Fibroblast of skin of back (primary cell): Measurements from ENCODE around the gene CCDC33. TPM values are rescaled to one million over a fixed set of nuclear protein-coding genes. Genes with fewer than 3 reads are reported as not detected.

ENCODE experiments used
- DNase-seq: peaks from one replicate; pipeline ENCODE4 v3.0.0-alpha.2; 2013
- polyA plus RNA-seq, 2 experiments: library from polyadenylated mRNA; unstranded; fragments of 120-200 nt; gene quantifications; one replicate each; pipeline ENCODE4 v1.2.1, GENCODE V29; 2013; ENCODE audit not compliant: insufficient read length in 2 of 2

CCDC33 gene
- not detected for polyA plus RNA-seq (2013, experiment 1 of 2; ENCODE audit: insufficient read length)
- not detected for polyA plus RNA-seq (2013, experiment 2 of 2; ENCODE audit: insufficient read length)

- no peak for DNase-seq
Measured at GRCh38 chr15:74235962-74236361, at the start of gene CCDC33. CCDC33 (plus strand) TSS chr15:74236326; CDS start chr15:74236720, 394 bp downstream.

- DNase-seq: no peak
Measured at GRCh38 chr15:74188216-74188615, 47.9 kb upstream of the CCDC33 start.

GRCh38 chr15:74191798-74192197 lies 44.3 kb upstream of the CCDC33 start:
- DNase-seq: no peak

GRCh38 chr15:74192751-74193150 lies 43.4 kb upstream of the CCDC33 start:
- no peak for DNase-seq

GRCh38 chr15:74193299-74193718 lies 42.8 kb upstream of the CCDC33 start:
- DNase-seq: peak; percentile 95

- no peak for DNase-seq
Measured at GRCh38 chr15:74193905-74194304, 42.2 kb upstream of the CCDC33 start.

GRCh38 chr15:74194572-74195559 lies 41.3 kb upstream of the CCDC33 start:
- no peak for DNase-seq

- peak; percentile 99 for DNase-seq
Measured at GRCh38 chr15:74196175-74196574, 40.0 kb upstream of the CCDC33 start.

GRCh38 chr15:74197176-74197965 lies 38.8 kb upstream of the CCDC33 start:
- DNase-seq: no peak

GRCh38 chr15:74199297-74199652 lies 36.9 kb upstream of the CCDC33 start:
- no peak for DNase-seq

- peak; percentile 88 for DNase-seq
Measured at GRCh38 chr15:74200412-74200815, 35.7 kb upstream of the CCDC33 start.

- DNase-seq: no peak
Measured at GRCh38 chr15:74200871-74201419, 35.2 kb upstream of the CCDC33 start.

- peak; percentile 53 for DNase-seq
Measured at GRCh38 chr15:74201710-74202420, 34.3 kb upstream of the CCDC33 start.

- DNase-seq: no peak
Measured at GRCh38 chr15:74202452-74203401, 33.4 kb upstream of the CCDC33 start, which contains the start of gene STRA6. STRA6 (minus strand) TSS chr15:74202787; CDS start chr15:74202267, 520 bp downstream.

GRCh38 chr15:74203914-74204431 lies 32.2 kb upstream of the CCDC33 start:
- DNase-seq: peak; percentile 63

GRCh38 chr15:74205582-74205947 lies 30.6 kb upstream of the CCDC33 start:
- DNase-seq: no peak

GRCh38 chr15:74206801-74207281 lies 29.3 kb upstream of the CCDC33 start:
- DNase-seq: no peak

- no peak for DNase-seq
Measured at GRCh38 chr15:74207652-74208440, 28.3 kb upstream of the CCDC33 start.

GRCh38 chr15:74208496-74208895 lies 27.6 kb upstream of the CCDC33 start:
- no peak for DNase-seq
